HG02678 (cell line): ENCODE results near the gene TMEM115.
A peak's percentile ranks its signal among the peaks of the same experiment; 100 is the strongest.

Source experiments
- ATAC-seq: cut with Tn5 transposase; IDR thresholded peaks from one replicate; pipeline ENCODE4 v1.9.1; 2021; ENCODE audit warnings: mild to moderate bottlenecking, moderate library complexity; ENCODE audit not compliant: unreplicated experiment

The TMEM115 gene

DNA sequence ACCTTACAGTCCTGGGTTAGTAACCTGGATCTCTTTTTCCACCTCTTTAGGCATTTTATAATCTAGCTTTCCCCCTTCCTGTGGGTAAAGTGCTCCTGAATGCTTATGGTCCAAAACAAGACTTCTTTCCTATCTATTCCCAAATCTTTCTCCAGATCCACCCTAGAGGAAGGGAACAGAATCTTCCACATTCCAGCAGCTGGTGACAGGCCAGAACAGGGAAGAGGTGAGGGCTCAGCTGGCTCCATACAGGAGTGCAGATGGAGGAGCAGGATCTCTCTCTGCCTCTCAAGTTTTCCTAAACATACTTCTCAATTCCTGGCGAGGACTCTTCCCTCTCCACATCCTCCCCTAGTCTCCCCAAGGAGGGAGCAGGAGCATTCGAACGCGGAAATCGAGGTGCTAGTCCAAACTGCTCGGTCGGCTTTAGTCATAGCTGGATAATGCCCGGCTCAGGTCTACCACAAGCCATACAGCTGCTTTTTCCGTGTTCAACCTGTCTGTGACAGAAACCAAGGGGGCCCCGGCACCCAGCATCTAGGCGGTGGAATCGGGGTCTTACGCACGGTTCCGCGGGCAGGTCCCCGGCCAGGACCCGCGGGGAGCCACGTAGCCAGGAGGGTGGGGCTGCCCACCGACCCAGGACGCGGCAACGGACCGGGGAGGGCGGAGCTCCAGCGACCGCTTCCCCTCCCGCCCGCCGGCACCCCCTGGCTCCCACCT lies 22.7 kb downstream of the TMEM115 start:
- ATAC-seq, result peak; percentile 30

DNA sequence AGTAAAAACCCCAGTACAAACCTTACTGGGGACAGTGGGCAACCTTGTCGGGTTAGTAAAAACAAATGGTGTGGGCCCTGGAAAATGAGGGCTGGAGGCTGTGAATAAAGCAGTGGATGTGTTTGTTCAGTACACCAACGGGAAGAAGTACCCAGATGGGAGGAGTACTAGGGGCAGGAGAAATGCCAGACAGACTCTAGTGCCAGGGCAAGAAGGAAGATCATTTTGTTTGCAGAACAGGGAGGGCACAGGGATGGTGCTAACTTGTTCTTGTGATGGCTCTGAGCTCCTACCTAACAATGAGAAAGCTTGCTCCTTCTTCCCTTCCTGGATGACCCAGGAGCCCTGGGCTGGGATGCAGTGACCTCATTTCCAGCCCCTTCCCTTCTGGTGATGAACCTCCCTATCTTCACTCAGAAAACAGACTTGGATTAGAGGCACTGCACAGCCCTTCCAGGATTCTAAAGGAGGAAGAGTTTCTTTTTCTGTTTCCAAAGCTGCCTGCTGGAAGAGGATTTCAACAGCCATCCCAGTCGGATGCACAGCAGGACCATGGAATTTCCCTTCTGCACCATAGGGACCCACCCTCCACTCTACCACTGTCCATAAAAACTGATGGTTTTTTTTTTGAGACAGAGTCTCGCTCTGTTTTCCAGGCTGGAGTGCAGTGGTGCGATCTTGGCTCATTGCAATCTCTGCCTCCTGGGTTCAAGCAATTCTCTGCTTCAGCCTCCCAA lies 24.8 kb downstream of the TMEM115 start:
- no peak for ATAC-seq

DNA sequence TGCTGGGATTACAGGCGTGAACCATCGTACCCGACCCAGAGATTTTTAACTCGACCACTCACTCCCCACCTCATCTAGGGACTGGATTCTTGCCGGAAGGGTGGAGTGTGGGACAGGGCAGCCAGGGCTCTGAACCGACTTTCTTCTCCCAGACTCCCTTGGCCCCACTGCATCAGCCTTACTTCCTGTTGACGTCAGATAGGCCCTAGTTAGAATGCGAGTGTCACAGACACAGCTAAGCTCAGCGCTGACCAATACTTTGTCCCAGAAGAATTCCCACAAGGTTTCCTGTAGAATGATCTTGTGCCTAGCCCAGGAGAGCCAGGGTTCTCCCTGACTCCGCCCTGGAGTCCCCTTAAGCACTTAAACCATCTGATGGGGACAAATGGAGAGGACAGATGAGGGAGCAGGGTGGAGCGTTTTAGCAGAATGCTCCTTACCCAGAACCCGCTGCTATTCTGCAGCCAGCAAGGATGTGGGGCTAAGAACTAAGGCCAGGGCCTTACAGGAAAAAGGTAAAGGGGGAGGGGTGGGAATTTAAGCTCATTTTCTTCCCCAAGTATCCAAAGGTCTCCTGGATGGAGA lies 25.5 kb downstream of the TMEM115 start:
- ATAC-seq, result no peak

DNA sequence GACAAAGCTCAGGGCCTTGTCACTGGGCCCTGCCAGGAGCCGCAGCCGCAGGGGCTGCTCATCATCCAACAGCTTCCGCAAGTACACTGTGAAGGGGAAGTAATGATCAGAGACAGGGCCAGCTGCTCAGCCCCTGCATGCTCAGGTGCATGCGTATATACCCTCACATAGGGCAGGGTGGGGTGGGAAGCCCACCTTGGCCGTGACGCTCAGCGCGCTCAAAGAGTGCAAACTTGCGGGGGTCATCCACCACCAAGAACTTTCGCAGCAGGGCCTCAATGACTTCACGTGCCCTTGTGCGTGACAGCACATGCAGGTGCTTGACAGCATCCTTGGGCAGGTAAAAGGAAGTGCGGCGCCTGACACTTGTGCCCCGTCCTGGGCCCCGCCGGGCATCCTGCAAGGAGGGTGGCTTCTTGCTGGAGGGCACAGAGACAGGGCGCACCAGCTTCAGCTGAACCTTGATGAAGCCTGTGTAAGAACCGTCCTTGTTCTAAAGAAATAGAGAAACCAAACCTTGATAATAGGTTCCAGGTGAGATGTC lies 27.9 kb downstream of the TMEM115 start:
- ATAC-seq, result no peak

DNA sequence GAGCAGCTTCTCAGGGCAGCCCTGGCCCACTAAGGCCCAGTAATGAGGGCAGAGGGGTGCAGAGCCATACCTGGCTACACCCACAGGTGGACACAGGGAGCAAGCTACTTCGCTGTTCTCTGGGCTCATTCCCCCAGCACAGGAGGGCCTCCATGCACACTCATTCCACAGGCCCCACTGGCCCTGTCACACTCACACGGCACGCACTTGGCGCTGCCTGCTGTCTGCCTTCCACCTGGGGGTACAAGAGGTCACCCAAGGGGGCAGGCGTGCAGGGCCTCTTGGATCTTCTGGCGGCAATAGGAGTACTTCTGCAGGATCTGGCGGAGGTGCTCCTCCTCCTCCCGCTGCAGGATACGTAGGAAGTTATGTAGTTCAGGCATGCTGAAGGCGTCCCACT lies 29.0 kb downstream of the TMEM115 start:
- ATAC-seq, result no peak

DNA sequence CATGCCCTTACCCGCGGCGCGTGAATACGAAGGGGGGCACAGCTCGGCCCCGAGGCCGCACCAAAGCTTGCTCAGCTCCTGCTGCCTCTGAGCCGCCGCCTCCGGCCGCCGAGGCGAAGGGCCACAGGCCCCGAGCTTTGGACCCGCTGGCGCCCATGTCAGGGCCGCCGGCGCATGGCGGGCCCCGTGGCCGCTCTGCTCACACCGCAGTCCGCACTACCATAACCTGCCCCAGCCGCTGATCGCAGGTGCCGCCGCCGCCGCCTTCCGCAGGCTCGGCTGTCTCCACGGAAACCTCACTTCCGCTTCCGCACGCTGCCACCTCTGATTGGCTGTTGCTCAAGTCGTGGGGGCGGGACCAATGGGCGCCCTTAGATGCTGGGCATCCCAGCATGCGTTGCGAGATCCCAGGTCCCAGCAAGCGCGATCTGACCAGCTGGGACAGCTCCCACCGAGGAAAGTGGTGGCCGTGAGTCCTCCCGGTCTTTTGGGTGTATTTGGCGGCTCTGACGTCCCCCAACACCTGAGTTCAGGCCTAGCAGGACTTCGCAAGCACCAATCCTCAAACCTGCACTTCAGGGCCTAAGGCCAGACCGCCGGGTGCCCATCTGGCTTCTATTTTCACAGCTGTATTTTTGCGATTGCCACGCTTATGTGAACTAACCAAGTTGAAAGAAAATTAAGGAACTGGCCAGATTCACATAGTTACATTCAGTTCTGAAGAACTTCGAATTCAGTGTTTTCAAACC lies 31.2 kb downstream of the TMEM115 start, which contains the start of gene TUSC2:
Gene TUSC2 (minus strand): TSS at position 281 of the 749 bp plus-strand sequence. CDS start 124 bp downstream, at position 157.
- peak; percentile 94 for ATAC-seq

DNA sequence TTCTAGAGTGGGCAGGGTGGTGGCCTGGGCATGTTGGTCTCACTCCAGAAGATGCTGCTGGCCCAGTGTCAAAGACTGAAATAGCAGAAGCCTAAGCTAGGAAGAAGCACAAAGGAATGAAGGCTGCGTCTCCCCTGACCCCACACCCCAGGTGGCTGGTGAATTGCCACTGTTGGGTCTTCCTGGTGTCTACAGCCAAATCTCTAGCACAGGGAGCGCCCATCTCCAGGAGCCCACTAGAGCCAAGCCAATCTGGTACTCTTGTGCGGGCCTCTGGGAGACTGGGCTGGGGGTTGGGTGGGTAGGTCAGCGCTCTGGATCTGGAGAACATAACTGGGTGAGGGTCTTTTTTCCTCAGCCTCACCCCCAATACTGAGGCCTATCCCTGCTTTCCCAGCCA lies 32.2 kb downstream of the TMEM115 start:
- no peak for ATAC-seq

DNA sequence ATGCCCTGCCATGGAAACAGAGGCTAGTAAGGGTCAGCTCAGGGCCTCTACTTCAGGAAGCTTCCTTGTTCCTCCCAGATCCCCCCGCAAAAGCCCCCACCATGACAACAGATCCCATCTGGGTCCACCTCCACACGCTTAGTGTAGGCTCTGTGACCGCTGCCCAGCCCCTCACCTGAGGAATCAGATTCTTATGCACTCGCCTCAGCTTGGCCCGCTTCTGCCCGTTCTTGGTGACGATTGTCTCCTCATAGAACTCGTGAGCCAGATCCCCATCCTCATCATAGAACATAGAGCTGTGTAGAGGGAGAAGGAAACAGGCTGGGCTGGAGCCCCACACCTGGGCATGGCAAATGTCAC lies 33.2 kb downstream of the TMEM115 start:
- no peak for ATAC-seq

DNA sequence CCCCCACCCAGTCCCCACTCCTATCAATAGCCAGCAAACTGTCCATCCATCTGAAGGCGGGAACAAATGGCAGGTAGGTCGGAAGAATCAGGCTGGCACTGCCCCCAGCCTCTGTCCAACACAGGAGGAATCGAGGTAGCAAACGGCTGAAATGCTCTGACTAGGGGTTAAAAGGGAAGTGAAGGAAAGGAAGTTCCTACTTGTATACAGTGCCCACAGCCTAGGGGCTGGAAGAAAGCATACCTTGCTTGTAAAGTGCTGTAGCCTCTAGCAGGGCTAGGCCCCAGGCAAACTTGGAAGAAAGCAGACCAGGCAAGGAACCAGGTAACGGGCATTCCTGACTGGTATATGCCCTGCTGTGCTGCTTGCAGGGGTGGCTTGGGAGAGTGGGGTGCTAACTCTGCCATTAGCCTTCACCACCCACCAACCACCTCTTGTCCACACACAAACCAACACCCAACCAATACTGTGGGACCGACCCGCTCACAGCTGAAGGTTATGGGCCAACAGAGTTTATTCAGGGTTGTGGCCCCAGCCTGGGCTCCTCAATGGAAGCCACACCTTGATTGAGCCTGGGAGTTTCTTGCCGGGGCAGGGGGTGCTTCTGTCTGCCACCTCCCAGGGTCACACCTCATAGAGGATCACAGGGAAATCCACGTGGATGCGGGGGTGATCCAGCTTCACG lies 33.7 kb downstream of the TMEM115 start:
- no peak for ATAC-seq

DNA sequence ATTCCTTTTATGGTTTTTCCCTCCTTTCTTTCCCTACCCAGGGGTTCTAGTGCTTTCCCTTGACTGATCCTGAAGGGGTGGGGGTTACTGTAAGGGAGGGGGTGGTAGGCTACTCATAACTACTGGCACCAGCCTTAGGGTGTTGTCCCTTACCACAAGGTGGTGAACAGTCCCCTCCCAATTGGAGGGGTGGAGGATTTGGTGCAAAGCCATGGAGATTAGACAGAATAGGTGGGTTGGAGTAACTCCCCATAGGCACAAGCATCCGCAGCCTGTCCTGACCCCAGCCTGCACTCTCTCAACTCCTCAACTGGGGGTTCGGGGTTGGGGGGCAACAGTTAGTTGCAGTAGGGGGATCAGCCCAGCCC lies 34.2 kb downstream of the TMEM115 start:
- no peak for ATAC-seq

DNA sequence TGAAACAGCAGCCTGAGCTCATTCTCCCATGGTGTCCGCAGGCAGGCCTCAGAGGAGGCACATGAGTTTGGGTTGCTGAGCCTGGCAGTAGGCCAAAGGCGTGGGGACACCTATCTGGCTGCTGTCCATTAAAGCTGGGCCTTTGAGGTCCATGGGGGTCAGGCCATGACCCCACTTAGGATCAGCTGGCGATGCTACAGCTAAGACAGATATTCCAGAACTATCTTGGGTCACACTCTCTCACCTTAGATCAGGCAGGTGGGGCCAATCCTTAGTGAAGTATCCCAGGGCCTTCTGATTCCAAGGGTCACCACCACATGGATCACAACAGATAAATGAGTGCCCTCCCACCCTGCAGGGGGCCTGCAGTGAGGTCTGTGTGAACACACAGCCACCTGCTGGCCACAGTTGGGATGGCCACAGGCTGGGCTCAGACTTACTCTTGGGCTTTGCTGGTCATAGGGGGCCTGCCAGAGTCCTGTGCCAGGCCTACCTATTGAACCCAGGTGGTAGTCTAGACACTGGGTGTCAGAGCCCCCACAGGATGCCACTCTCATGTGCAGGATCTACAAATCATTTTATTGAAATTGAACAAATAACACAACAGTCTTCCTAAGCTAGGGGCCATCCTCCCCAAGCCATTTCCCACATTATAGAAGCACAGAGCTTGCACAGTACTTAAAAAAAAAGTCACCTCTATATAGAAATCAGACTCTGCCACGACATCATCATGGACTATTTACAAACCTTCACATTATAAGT lies 34.8 kb downstream of the TMEM115 start:
- no peak for ATAC-seq

DNA sequence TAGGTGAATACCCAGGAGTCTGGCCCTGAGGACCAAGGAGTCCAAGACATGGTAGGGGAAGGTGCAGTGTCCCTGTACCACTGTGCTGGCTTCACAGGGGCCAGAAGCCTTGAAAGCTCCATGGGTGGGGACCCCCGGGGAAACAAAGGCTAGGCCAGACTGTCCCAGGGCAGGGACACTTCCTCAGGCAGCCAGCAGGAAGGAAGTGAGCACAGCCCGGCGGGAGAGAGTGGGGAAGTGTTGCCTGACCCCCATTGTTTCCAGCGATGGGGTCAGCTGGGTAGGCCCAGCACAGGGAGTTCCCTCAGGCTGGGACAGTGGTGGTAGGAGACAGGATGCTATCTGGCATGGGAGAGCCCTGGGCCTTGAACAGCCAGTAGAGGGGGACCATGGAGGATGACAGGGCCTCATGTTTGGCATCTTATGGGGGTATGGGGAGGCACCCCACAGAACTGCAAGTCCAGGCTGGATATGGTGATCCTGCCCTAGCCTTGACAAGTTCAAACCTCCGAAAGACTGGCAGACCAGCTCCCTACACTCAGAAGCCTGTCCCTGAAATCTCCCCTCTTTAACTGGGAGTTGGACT lies 35.6 kb downstream of the TMEM115 start:
- ATAC-seq, result no peak

DNA sequence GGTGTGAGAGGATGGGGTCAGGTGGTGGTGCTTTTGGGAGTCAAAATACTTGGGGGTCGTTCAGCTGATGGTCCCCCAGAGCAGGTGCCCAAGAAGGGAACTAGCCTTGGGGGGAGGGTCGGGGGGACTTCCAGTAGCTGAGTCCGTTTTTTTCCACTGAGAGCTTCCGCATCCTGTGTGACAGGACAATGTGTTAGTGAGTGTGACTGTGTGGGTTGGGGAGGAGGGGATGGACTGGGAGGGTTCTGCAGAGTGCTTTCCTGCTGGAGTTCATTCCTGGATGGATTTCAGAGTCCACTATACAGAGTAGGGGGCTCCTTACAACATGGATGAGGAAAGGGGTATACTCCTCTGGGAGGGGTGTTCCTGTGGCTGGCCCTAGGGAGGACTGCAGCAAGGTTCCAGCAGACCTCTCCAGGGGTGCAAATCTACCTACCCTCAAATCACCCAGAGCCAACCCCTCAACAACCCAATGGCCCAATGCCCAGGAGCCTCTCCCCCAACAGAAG lies 36.2 kb downstream of the TMEM115 start:
- ATAC-seq, result no peak

DNA sequence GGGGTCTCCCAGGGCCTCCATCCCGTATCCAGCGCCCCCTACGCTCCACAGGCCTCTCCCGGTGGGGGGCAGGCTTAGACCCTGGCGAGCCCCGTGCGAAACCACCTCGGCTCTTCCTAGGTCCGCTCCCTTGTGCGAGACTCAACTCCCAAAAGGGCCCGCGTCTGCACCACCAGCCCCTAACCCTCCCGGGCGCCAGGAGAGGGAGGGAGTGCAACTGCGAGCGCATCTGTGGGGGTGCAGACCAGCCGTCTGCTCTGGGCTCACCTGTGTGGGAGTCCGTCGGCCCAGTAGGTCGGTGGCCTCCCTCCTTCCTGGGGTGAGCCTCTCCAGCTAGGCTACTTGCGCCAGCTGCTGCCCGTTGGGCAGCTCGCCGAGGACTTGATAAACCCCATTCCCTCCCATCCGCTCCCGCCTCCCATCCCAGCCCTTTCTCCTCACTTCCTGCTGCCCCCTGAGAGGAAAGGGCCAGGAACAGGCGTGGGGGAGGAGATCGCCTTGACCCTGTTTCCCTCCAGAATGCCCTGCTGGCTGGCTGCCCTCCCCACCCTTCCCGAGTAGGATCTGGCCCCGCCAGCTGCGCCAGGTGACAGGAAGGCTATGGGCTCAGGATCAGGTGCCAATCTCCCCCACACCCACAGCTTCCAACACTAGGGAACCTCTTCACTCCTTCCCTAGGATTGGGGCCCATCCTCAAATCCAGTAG lies 36.8 kb downstream of the TMEM115 start, which contains the start of gene HYAL2:
Gene HYAL2 (minus strand): TSS at position 360 of the 706 bp plus-strand sequence. CDS start 2,256 bp downstream, outside the sequence.
- no peak for ATAC-seq

DNA sequence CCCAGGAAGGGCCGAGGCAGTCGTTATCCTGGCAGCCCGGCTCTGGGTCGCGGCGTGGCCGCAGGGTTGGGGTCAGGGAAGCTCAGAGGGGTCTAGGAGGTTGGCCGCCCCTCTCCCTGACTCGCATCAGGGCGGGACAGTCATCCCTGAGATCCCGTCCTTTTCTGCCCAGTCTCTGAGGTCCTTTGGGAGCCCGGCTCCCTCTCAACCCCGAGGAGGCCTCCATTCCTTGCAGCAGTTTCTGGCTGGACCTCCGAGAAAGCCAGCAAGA lies 37.3 kb downstream of the TMEM115 start:
- ATAC-seq, result no peak

DNA sequence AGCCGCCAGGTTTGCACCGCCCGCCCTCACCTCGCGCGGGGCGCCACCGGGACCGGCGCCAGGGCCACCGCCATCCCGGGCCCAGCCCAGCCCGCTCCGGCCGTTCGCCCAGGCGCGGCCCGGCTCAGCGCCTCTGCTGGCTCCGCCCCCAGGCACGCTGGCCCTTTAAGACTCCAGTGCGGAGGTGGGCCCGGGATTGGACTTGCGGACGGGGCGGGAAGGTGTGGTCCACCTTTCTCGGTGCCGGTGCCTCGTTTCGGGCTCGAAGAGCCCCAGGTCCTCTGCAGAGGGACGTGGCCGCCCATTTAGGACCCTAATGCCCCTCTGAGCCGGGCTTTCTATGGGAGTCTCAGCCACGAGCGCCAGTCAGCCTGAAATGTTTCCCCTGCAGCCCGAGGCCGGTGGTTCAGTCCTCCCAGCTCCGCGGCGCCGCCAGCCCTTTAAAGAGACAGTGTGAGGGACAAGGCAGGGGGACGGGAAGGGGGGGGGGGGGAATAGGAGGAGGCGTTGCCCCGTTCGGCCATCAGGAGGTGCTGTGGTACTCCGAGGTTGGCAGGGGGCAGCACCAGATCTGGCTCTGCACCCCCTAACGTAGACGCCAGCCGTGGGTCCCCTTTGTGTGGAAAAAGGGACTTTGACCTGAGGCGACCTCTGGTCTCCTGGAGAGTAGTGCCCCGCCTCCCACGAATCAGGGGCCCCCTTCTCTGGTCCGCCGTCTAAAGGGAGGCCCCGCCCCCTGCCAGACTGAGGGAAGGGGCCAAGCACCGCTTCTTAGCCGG lies 37.8 kb downstream of the TMEM115 start:
- ATAC-seq, result peak; percentile 83

DNA sequence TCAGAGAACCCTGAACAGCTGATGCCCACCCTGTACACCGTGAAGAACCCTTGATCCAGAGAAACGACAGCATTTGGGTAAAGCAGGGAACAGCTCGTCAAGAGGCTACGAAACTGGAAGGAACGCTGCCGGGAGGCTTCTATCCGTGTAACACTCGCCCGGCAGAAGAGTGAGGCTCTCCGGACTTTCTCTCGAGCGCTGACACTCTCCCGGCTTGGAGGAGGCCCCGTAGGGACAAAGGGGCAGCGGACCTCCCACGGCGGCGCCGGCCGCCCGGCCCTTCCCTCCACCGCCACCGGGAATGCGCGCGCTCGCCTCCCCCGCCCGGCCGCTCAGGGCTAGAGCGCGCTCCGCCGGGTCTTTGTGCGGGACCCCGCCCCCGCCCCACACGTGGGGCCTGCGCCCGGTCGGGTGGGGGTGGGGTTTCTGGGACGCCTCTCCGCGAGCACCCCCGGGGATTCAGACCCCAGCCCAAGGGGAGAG lies 38.4 kb downstream of the TMEM115 start:
- peak; percentile 59 for ATAC-seq
